Suprapubic skin (tissue), 3 donors: Measurements from ENCODE around the gene BRWD1.

Experiments used
- POLR2AphosphoS5 ChIP-seq, 3 donors: sonication (generic); formaldehyde crosslinking; IDR thresholded peaks; one replicate each; pipeline ENCODE4 v1.6.1; 2017; ENCODE audit warnings: antibody characterized with exemption in 3 of 3
- TF ChIP-seq, protein P1 (sequence below), 2 donors: fragments of 200-600 bp in 1 of 2; fragments of 450-650 bp in 1 of 2; sonication (generic) in 1 of 2; IDR thresholded peaks; one replicate each; pipeline ENCODE4 v1.5.1; 2016 to 2019; ENCODE audit warnings: antibody characterized with exemption in 2 of 2, mild to moderate bottlenecking in 1 of 2, moderate library complexity in 1 of 2

DNA sequence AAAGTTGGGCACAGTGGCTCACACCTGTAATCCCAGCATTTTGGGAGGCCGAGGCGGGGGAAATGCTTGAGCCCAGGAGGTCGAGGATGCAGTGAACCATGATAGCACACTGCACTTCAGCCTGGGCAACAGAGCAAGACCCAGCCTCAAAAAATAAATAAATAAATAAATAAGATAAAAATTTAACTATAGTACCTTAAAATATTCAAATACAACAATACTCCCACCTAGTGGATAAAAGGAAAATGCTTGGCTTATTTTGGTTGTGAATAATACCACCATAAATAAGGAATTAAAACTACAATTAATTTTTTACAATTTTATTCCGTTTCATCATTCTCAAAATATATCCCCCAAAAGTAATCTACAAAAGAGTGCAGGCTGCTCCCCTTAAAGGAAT lies 138.3 kb downstream of the BRWD1 start:
- TF ChIP-seq POLR2AphosphoS5 (IDR thresholded peaks at IDR 0.05): no peak
- TF ChIP-seq, protein P1, sequence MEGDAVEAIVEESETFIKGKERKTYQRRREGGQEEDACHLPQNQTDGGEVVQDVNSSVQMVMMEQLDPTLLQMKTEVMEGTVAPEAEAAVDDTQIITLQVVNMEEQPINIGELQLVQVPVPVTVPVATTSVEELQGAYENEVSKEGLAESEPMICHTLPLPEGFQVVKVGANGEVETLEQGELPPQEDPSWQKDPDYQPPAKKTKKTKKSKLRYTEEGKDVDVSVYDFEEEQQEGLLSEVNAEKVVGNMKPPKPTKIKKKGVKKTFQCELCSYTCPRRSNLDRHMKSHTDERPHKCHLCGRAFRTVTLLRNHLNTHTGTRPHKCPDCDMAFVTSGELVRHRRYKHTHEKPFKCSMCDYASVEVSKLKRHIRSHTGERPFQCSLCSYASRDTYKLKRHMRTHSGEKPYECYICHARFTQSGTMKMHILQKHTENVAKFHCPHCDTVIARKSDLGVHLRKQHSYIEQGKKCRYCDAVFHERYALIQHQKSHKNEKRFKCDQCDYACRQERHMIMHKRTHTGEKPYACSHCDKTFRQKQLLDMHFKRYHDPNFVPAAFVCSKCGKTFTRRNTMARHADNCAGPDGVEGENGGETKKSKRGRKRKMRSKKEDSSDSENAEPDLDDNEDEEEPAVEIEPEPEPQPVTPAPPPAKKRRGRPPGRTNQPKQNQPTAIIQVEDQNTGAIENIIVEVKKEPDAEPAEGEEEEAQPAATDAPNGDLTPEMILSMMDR (IDR thresholded peaks at IDR 0.05): peak in 1 of 2 donors; percentile 30
